GM21360 (cell line): ENCODE results near the gene DDX27.
"Not testable (repeated sequence)": the region's sequence is repeated elsewhere in the genome, so short reads cannot be mapped to it uniquely, and the experiment has no call there.

Experiments
- ATAC-seq: cut with Tn5 transposase; IDR thresholded peaks from one replicate; pipeline ENCODE4 v1.9.1; 2021; ENCODE audit warnings: mild to moderate bottlenecking, moderate library complexity; ENCODE audit not compliant: unreplicated experiment

Gene DDX27

GRCh38 chr20:49203746-49204145 is 15.5 kb upstream of the DDX27 start:
- no peak for ATAC-seq

GRCh38 chr20:49207076-49207475 is 12.1 kb upstream of the DDX27 start:
- ATAC-seq, result no peak

GRCh38 chr20:49210101-49210756 is 9.0 kb upstream of the DDX27 start:
- ATAC-seq, result no peak

GRCh38 chr20:49210757-49211110 is 8.5 kb upstream of the DDX27 start:
- ATAC-seq, result no peak

GRCh38 chr20:49214571-49214970 is 4.6 kb upstream of the DDX27 start:
- ATAC-seq, result no peak

- ATAC-seq, result no peak
Measured at GRCh38 chr20:49215232-49215631, 4.0 kb upstream of the DDX27 start.

- ATAC-seq, result no peak
Measured at GRCh38 chr20:49216991-49217578, 2.1 kb upstream of the DDX27 start.

- ATAC-seq, result not testable (repeated sequence)
Measured at GRCh38 chr20:49218739-49219090, 501 bp upstream of the DDX27 start.

GRCh38 chr20:49219924-49220831 is 962 bp downstream of the DDX27 start:
- ATAC-seq, result no peak

- no peak for ATAC-seq
Measured at GRCh38 chr20:49225896-49226295, 6.7 kb downstream of the DDX27 start.

GRCh38 chr20:49228676-49229075 is 9.5 kb downstream of the DDX27 start:
- no peak for ATAC-seq

GRCh38 chr20:49229381-49229780 is 10.2 kb downstream of the DDX27 start:
- no peak for ATAC-seq

- no peak for ATAC-seq
Measured at GRCh38 chr20:49230021-49230420, 10.8 kb downstream of the DDX27 start.

- ATAC-seq, result no peak
Measured at GRCh38 chr20:49230561-49231133, 11.4 kb downstream of the DDX27 start.

GRCh38 chr20:49231471-49231870 is 12.3 kb downstream of the DDX27 start:
- ATAC-seq, result no peak

GRCh38 chr20:49233226-49233625 is 14.0 kb downstream of the DDX27 start:
- ATAC-seq, result no peak

- no peak for ATAC-seq
Measured at GRCh38 chr20:49234831-49235230, 15.6 kb downstream of the DDX27 start.

- no peak for ATAC-seq
Measured at GRCh38 chr20:49236301-49236700, 17.1 kb downstream of the DDX27 start.

GRCh38 chr20:49237531-49237930 is 18.3 kb downstream of the DDX27 start:
- no peak for ATAC-seq

GRCh38 chr20:49245921-49246740 is 26.9 kb downstream of the DDX27 start:
- no peak for ATAC-seq
